GM21528 (cell line): ENCODE results near the gene ANKRD45.
"Not testable (repeated sequence)": the region's sequence is repeated elsewhere in the genome, so short reads cannot be mapped to it uniquely, and the experiment has no call there.

Experiments
- ATAC-seq: cut with Tn5 transposase; IDR thresholded peaks from one replicate; pipeline ENCODE4 v1.9.1; 2021; ENCODE audit warnings: mild to moderate bottlenecking, moderate library complexity; ENCODE audit not compliant: unreplicated experiment, low FRiP score

ANKRD45 gene, protein sequence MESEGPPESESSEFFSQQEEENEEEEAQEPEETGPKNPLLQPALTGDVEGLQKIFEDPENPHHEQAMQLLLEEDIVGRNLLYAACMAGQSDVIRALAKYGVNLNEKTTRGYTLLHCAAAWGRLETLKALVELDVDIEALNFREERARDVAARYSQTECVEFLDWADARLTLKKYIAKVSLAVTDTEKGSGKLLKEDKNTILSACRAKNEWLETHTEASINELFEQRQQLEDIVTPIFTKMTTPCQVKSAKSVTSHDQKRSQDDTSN

DNA sequence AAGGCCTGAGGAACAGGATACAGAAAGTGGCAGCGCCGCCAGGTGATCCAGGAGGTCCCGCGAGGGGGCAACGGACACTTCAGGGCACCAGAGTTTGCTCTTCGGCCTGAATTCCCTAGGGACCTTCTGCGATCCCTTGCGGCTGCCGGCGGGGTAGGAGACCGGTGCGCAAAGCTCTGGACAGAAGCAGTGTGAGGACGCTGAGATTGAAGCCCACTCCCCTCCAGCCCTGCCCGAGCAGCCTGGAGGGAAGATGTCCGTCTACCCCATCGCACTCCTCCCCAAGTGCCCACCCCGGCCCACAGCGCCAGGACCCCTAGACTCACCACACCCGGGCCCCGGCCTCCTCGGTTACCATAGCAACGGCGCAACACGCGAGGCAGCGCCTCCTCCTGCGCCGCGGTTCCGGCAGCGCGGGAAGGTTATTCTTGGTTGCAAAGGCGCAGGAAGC is at the start of gene ANKRD45:
TSS of gene ANKRD45 (minus strand) at position 361 of the 451 bp plus-strand sequence. CDS start 10,433 bp downstream, outside the sequence.
- no peak for ATAC-seq

DNA sequence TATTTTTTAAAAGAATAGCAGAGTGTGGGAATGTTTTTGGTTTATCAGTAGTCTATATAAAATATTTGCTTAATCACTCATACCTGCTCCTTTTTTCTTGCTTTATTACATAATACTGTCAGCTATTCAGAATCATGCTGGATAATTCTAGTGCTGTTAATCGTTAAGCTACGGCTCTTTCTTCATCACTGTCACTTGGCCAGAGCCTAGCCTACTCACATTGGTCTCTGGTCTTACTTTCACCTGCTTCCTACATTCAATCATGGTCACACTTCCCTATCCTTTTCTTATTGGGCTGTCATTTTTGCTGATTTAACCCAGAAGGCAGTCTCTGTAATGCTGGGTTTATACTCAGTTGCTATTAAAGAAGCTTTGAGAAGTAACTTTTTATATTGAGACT is 47.6 kb upstream of the ANKRD45 start:
- ATAC-seq: no peak

- no peak for ATAC-seq
Measured at GRCh38 chr1:173715538-173715844, 45.8 kb upstream of the ANKRD45 start.

DNA sequence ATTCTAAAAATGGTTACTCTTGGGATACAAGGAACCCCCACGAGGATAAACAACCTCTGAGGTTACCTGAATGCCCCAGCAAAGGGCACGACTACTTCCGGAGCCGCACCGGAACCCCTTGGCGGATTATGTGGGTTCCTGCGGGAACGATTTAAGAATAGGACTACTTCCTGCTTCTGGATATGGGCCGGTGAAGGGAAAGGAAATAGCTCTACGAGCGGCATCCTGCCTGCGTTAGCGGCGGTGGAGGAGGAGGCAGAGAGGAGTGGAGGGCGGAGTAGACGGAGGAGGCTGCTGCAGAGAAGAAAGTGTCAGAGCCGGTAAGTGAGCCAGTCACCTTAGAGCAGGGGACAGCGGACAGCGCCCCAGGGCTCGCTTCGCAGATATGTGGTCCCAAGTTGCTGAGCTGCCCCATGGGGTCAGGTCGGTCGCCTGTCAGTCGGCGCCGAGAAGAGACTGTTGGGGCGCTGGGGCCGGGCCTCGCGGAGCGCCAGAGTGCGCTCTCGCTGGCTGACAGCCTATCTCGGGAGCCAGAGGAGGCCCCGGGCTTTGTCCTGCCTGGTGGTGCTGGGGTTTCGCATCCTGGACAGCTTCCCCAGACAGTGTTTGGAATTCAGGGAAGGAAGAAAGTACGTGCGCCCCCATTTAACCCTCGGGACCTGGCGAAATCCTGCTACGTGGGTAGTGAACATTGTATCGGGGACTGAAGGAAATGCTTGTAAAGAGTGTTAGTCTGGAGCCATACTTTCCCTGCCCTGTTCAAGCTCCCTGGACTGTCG is 45.3 kb upstream of the ANKRD45 start, which contains the start of gene KLHL20:
TSS of gene KLHL20 (plus strand) at position 223 of the 779 bp plus-strand sequence. CDS start 1,063 bp downstream, outside the sequence.
- ATAC-seq: peak; percentile 96

GRCh38 chr1:173714441-173714758 is 44.7 kb upstream of the ANKRD45 start:
- no peak for ATAC-seq

DNA sequence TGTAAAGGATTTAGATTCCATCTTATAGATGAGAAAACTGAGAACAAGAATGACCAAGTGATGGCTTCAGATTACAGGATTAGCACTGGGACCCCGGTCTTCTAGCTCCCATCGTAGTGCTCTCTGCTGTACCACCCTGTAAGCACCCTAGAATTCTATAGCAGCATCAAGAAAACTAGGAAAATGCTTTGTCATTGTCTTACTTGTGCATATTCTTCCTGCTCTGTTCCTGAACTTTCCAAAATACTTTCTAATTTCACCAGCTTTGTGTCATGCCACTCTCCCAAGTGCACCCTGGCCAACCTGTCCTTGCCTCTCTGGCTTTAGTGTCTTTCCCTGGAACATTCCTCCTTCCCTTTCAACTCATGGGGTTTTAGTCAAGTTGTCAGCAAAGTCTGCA is 39.1 kb upstream of the ANKRD45 start:
- ATAC-seq: no peak

DNA sequence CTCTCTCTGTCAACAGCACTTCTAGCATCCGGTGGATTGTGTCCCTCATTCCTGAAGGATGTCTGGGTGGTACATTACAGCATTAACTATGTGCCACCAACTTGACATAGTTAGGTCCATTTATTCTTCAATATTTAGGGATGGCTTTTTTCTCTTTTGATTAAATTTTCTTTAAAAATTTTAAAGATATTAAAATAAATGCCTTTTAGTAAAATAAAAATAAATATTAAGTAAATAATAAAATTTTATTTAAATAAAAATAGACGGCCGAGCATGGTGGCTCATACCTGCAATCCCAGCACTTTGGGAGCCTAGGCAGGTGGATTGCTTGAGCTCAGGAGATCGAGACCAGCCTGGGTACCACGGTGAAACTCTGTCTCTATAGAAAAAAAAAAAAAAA is 35.5 kb upstream of the ANKRD45 start:
- no peak for ATAC-seq

DNA sequence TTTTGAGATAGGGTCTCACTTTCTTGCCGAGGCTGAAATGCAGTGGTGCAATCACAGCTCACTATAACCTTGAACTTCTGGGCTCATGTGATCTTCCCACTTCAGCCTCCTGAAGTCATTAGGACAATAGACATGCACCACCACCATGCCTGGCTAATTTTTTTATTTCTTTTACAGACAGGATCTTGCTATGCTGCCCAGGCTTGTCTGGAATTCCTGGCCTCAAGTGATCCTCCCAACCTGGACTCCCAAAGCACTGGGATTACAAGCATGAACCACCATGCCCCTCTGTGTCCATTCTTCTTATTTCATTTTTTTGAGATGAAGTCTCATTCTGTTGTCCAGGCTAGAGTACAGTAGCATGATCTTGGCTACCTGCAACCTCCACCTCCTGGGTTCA is 33.1 kb upstream of the ANKRD45 start:
- no peak for ATAC-seq

GRCh38 chr1:173701299-173701698 is 31.6 kb upstream of the ANKRD45 start:
- not testable (repeated sequence) for ATAC-seq

- ATAC-seq: no peak
Measured at GRCh38 chr1:173693238-173693637, 23.6 kb upstream of the ANKRD45 start.

DNA sequence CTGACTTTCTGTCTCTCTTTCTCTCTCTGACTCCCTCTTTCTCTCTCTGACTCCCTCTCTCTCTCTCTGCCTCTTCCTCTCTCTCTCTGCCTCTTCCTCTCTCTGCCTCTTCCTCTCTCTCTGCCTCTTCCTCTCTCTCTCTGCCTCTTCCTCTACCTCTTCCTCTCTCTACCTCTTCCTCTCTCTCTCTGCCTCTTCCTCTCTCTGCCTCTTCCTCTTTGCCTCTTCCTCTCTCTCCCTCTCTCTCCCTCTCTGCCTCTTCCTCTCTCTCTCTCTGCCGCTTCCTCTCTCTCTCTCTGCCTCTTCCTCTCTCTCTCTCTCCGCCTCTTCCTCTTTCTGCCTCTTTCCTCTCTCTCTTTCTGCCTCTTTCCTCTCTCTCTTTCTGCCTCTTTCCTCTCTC is 18.6 kb upstream of the ANKRD45 start:
- ATAC-seq: no peak

DNA sequence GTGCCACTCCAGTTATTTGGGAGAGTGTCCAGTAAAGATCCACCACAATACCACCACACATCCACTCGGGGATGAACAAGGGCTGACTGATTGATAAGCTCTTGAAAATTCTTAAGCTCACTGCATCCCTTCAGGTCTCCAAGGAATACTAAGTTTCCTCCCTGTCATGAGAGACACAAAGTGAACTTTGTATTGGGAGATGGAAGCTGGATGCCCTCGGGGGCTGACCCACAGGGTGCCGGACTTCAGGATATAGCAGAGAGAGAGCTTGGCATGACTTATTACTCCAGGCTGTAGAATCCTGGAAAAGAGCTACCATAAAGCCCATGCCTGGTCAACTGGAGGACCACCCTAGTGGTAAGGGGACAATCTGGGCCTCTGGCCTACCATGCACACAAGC is 15.5 kb upstream of the ANKRD45 start:
- not testable (repeated sequence) for ATAC-seq

GRCh38 chr1:173683838-173684237 is 14.2 kb upstream of the ANKRD45 start:
- ATAC-seq: not testable (repeated sequence)

GRCh38 chr1:173682184-173682583 is 12.5 kb upstream of the ANKRD45 start:
- ATAC-seq: no peak

- ATAC-seq: not testable (repeated sequence)
Measured at GRCh38 chr1:173680152-173680551, 10.5 kb upstream of the ANKRD45 start.

DNA sequence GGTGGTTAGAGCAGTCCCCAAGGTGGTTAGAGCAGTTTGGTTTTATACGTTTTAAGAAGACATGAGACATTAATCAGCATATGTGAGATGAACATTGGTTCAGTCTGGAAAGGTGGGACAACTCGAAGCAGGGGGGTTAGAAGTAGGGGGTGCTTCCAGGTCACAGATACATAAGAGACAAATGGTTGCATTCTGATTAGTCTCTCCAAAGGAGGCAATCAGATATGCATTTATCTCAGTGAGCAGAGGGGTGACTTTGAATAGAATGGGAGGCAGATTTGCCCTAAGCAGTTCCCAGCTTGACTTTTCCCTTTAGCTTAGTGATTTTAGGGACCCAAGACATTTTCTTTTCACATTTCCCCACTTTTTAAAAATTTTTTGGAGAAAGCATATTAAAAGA is 4.8 kb upstream of the ANKRD45 start:
- ATAC-seq: not testable (repeated sequence)

DNA sequence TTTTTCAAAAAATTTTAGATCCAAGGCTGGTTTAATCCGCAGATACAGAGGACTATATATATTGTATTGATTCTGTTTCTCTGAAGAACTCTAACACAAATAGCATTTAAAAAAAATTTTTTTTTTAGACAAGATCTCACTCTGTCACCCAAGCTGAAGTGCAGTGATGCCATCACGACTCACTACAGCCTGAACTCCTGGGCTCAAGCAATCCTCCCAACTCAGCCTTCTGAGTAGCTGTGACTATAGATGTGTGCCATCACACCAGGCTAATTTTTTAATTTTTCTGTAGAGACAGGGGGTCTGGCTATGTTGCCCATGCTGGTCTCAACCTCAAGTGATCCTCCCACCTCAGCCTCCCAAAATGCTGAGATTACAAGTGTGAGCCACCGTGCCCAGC is 3.0 kb downstream of the ANKRD45 start:
- ATAC-seq: no peak

DNA sequence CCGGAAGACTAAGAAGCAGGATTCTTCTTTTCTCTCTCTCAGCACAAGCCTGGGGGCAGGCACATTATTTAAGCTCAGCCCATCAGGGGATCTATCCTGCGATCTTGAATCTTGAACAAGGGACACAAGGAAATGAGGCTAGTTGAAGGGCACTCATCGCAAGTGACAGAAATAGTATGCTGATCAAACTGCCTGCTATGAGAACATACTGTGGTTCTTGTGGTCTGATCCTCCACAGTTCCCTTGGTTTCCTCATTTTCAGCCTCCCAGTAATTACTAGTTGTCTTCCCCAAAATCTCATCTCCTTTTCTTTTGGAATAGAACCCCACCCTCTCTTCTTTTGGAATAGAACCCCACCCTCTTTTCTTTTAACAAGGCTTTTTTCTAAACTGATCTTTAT is 6.5 kb downstream of the ANKRD45 start:
- ATAC-seq: no peak

DNA sequence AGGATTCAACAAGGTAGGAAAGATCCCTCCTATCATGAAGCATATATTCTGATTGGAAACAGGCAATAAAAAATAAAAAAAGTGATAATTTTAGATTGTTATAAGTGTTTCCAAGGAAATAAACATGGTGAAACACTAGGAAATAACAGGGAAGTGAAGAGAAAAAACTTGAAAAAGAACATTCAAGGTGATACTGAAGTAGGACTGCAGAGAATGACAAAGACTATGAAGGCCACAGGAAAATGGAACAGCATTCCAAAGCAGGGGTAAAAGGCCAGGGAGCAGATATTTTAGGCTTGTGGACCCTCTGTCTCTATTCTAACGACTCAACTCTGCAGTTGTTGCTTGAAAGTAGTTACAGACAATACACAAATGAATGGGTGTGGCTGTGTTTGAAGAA is 7.9 kb downstream of the ANKRD45 start:
- no peak for ATAC-seq

- ATAC-seq: no peak
Measured at GRCh38 chr1:173661271-173661670, 8.4 kb downstream of the ANKRD45 start.

DNA sequence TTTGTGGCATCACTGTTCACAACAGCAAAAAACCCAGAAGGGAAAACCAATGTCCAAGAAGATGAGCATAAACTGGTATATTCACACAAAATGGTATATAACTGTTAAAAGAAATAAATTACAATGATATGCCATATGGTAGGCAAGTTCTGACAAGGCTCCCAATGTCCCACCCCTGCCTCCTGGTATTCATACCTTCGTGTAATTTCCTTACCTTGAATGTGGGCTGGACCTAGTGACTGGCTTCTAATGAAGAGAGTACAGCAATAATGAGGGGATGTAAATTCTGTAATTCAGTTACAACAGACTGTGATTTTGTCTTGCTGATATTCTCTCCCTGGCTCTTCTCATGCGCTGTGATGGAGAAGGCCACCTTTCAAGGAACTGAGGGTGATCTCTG is 9.3 kb downstream of the ANKRD45 start:
- ATAC-seq: no peak
